Stomach (tissue), 9 donors: ENCODE results near the gene TBX2. TPM values are rescaled to one million over a fixed set of nuclear protein-coding genes. Genes with fewer than 3 reads are reported as not detected.

ENCODE experiments used
- DNase-seq, 2 donors: peaks; one replicate each; pipeline versions ENCODE4 v3.0.0 to v3.0.0-alpha.2; 2013 to 2019
- H3K27ac ChIP-seq, 5 donors: fragments of 200-600 bp in 4 of 5; sonication (generic) in 4 of 5; one replicate each; pipeline ENCODE4 v1.5.1; 2013 to 2019; ENCODE audit warnings: mild to moderate bottlenecking in 1 of 5, moderate library complexity in 1 of 5
- H3K27me3 ChIP-seq, 3 donors: fragments of 200-600 bp; sonication (generic); one replicate each; pipeline ENCODE4 v1.5.1; 2017 to 2019; ENCODE audit warnings: mixed run types in 1 of 3
- H3K36me3 ChIP-seq, 4 donors: fragments of 200-600 bp; sonication (generic); 1 replicate in 3 of 4; 2 replicates in 1 of 4; pipeline ENCODE4 v1.5.1; 2016 to 2019
- H3K4me1 ChIP-seq, 4 donors: fragments of 200-600 bp; sonication (generic); one replicate each; pipeline ENCODE4 v1.5.1; 2016 to 2019
- H3K4me3 ChIP-seq, 4 donors: fragments of 200-600 bp; sonication (generic) in 3 of 4; one replicate each; pipeline ENCODE4 v1.5.1; 2016 to 2019; ENCODE audit warnings: mild to moderate bottlenecking in 1 of 4
- H3K9me3 ChIP-seq, 4 donors: fragments of 200-600 bp; sonication (generic); one replicate each; pipeline ENCODE4 v1.5.1; 2016 to 2019
- CTCF ChIP-seq, 7 experiments: fragments of 450-650 bp in 4 of 7; fragments of 200-600 bp in 3 of 7; sonication (generic) in 3 of 7; IDR thresholded peaks; one replicate each; pipeline ENCODE4 v1.5.1; 2016 to 2019; ENCODE audit warnings: antibody characterized with exemption in 7 of 7, control low read depth in 2 of 7, mild to moderate bottlenecking in 1 of 7
- EP300 ChIP-seq: sonication (generic); formaldehyde crosslinking; IDR thresholded peaks from one replicate; pipeline ENCODE4 v1.6.1; 2017; ENCODE audit warnings: antibody characterized with exemption
- POLR2A ChIP-seq, 4 donors: fragments of 450-650 bp; IDR thresholded peaks; one replicate each; pipeline ENCODE4 v1.6.1; 2016; ENCODE audit warnings: antibody characterized with exemption in 4 of 4, control low read depth in 2 of 4, mild to moderate bottlenecking in 1 of 4, moderate library complexity in 1 of 4
- POLR2AphosphoS5 ChIP-seq, 3 donors: sonication (generic); formaldehyde crosslinking; IDR thresholded peaks; one replicate each; pipeline ENCODE4 v1.6.1; 2016; ENCODE audit warnings: antibody characterized with exemption in 3 of 3
- WGBS, 5 donors: extraction: QIAGEN DNeasy Blood & Tissue Kit in 3 of 5; methylation state at CpG; one replicate each; pipeline versions ENCODE4 v1.1.5 to v1.1.7; 2013 to 2018; 5-methylcytosine and 5-hydroxymethylcytosine counted together
- intact Hi-C: fragments of 100-400 bp; cut with DNase I; formaldehyde crosslinking; loops from one replicate; pipeline ENCODE4 v1.15.1; 2023; ENCODE audit warnings: low total_unique reads
- polyA plus RNA-seq, 3 donors: library from polyadenylated mRNA; stranded (reverse); fragments of 200-250 nt; gene quantifications; one replicate each; pipeline ENCODE4 v1.2.3, GENCODE V29; 2013
- total RNA-seq, 5 donors: library from RNA; depleted of rRNA; stranded (reverse); fragments of >200 nt; gene quantifications; one replicate each; pipeline versions ENCODE4 v1.1.0 to v1.2.3, GENCODE V29; 2014 to 2016
- donor health status: healthy with polysubstance abuse.
- donor health status: Bipolar disorder and iron deficiency.
- donor health status: healthy.

Gene TBX2
- total and polyA plus RNA-seq, 8 donors, result 0.58 to 31.6 (median 22.1) TPM

- H3K27me3 ChIP-seq, result peaks cover 28 to 78% (median 48%) of the 10 kb centered on the region in 3 donors
- TF ChIP-seq EP300 (no peak), POLR2A (IDR thresholded peaks at IDR 0.05) (no peak), CTCF (IDR thresholded peaks at IDR 0.05) (no peak), POLR2AphosphoS5 (IDR thresholded peaks at IDR 0.05) (no peak)
- H3K36me3 ChIP-seq, result peaks cover 0 to 6% (median 0%) of the 10 kb centered on the region in 4 donors
- no peaks in the 10 kb centered on the region for H3K9me3 ChIP-seq
- H3K4me3 ChIP-seq, result peak overlapping the region; percentile 46 to 75 (median 54)
- peak overlapping the region; percentile 11 to 93 (median 84) for H3K27ac ChIP-seq
- H3K4me1 ChIP-seq, result peaks cover 26 to 48% (median 43%) of the 10 kb centered on the region in 4 donors
- DNase-seq, result no peak
- 39 to 65% (median 48%) methylated on average over 21 to 38 of the region's 38 CpGs for WGBS, 5 donors
- intact Hi-C loops, result loop anchor here (10.0 kb wide), 1 partner anchor 411 kb away; no protein-coding TSS in a partner anchor
Measured at GRCh38 chr17:61395409-61395982, 4.1 kb upstream of the TBX2 start.

- peak in 1 of 2 donors; percentile 49 for DNase-seq
- Histone ChIP-seq H3K27me3 (peaks cover 32 to 80% (median 54%) of the 10 kb centered on the region in 3 donors), H3K4me3 (peak overlapping the region; percentile 46 to 75 (median 54)), H3K36me3 (peaks cover 0 to 6% (median 0%) of the 10 kb centered on the region in 4 donors), H3K27ac (peak overlapping the region; percentile 78 to 93 (median 84)), H3K4me1 (peaks cover 32 to 54% (median 49%) of the 10 kb centered on the region in 4 donors), H3K9me3 (no peaks in the 10 kb centered on the region)
- TF ChIP-seq EP300 (no peak), POLR2A (IDR thresholded peaks at IDR 0.05) (no peak), CTCF (IDR thresholded peaks at IDR 0.05) (no peak), POLR2AphosphoS5 (IDR thresholded peaks at IDR 0.05) (no peak)
- intact Hi-C loops, result loop anchor here (10.0 kb wide), 1 partner anchor 411 kb away; no protein-coding TSS in a partner anchor
- WGBS, 5 donors, result 3 to 25% (median 8%) methylated on average over 33 to 63 of the region's 63 CpGs; no CpG with 5 or more reads in 1 of the 5 donors
Measured at GRCh38 chr17:61395983-61396585, 3.6 kb upstream of the TBX2 start.

GRCh38 chr17:61396586-61397085 is 3.0 kb upstream of the TBX2 start:
- intact Hi-C loops, result loop anchor here (10.0 kb wide), 1 partner anchor 412 kb away; no protein-coding TSS in a partner anchor
- 0 to 5% (median 2%) methylated on average over 3 to 46 of the region's 46 CpGs for WGBS, 5 donors
- TF ChIP-seq POLR2AphosphoS5 (IDR thresholded peaks at IDR 0.05) (no peak), CTCF (IDR thresholded peaks at IDR 0.05) (no peak), POLR2A (IDR thresholded peaks at IDR 0.05) (no peak), EP300 (no peak)

More at GRCh38 chr17:61396586-61397085, 3.0 kb upstream of the TBX2 start:
- peak in 1 of 2 donors; percentile 59 for DNase-seq
- peak overlapping the region; percentile 46 to 75 (median 54) for H3K4me3 ChIP-seq
- H3K27ac ChIP-seq, result peak overlapping the region; percentile 78 to 93 (median 84)
- peaks cover 0 to 6% (median 0%) of the 10 kb centered on the region in 4 donors for H3K36me3 ChIP-seq
- peaks cover 32 to 58% (median 54%) of the 10 kb centered on the region in 4 donors for H3K4me1 ChIP-seq
- peaks cover 37 to 80% (median 59%) of the 10 kb centered on the region in 3 donors for H3K27me3 ChIP-seq
- H3K9me3 ChIP-seq, result no peaks in the 10 kb centered on the region
